ENCODE data around the gene EFS.
A peak's percentile ranks its signal among the peaks of the same experiment; 100 is the strongest.

EFS gene

GRCh38 chr14:23320584-23321571 lies 44.1 kb downstream of the EFS start, which contains the start of gene PABPN1 (continued):
- peak; percentile 78 for TF ChIP-seq PRDM10 (tag by site-specific recombination; IDR thresholded peaks at IDR 0.05)
- TF ChIP-seq PBX3 (CRISPR knock-in tag; IDR thresholded peaks at IDR 0.05) = peak; percentile 97
- TF ChIP-seq ZNF24 (tag by site-specific recombination; IDR thresholded peaks at IDR 0.05) = peak; percentile 80; the same call in 1 of the 2 replicates
- TF ChIP-seq ZNF600 (tag by site-specific recombination; IDR thresholded peaks at IDR 0.05) = peak; percentile 79; the same call in 1 of the 2 replicates
- no peak for TF ChIP-seq ZBTB49 (tag by site-specific recombination; IDR thresholded peaks at IDR 0.05; ENCODE audit: low read depth)
- peak; percentile 86 for TF ChIP-seq ZBTB17 (tag by site-specific recombination; IDR thresholded peaks at IDR 0.05)
- no peak for TF ChIP-seq ZNF146 (tag by site-specific recombination; IDR thresholded peaks at IDR 0.05)
- TF ChIP-seq FEZF1 (tag by site-specific recombination; IDR thresholded peaks at IDR 0.05) = peak; percentile 98
- no peak for TF ChIP-seq HOXD13 (CRISPR knock-in tag; IDR thresholded peaks at IDR 0.05; ENCODE audit: borderline replicate concordance)
- TF ChIP-seq KLF17 (tag by site-specific recombination; IDR thresholded peaks at IDR 0.05) = peak; percentile 35
- peak; percentile 24; the same call in 1 of the 2 replicates for TF ChIP-seq GLIS2 (tag by site-specific recombination; IDR thresholded peaks at IDR 0.05)
- TF ChIP-seq ZNF510 (tag by site-specific recombination; IDR thresholded peaks at IDR 0.05; ENCODE audit: insufficient replicate concordance) = no peak
- peak; percentile 24; the same call in 1 of the 2 replicates for TF ChIP-seq REST (tag by site-specific recombination; IDR thresholded peaks at IDR 0.05)
- TF ChIP-seq ZNF555 (tag by site-specific recombination; conservative IDR thresholded peaks at IDR 0.05) = no peak
- no peak for TF ChIP-seq TSHZ1 (tag by site-specific recombination; IDR thresholded peaks at IDR 0.05; ENCODE audit: borderline replicate concordance)
- 0 out of 2 replicates have a peak, but pooled peaks have one; percentile 38 for TF ChIP-seq ZBTB48 (tag by site-specific recombination; IDR thresholded peaks at IDR 0.05)
- TF ChIP-seq ZNF530 (tag by site-specific recombination; IDR thresholded peaks at IDR 0.05; ENCODE audit: low read depth) = no peak
- 0 out of 2 replicates have a peak, but pooled peaks have one; percentile 40 for TF ChIP-seq ZNF449 (tag by site-specific recombination; IDR thresholded peaks at IDR 0.05)
